LHCN-M2 (cell line): ENCODE measurements around the gene MAEA. TPM values are rescaled to one million over a fixed set of nuclear protein-coding genes. Genes with fewer than 3 reads are reported as not detected.
"Not testable (repeated sequence)": the region's sequence is repeated elsewhere in the genome, so short reads cannot be mapped to it uniquely, and the experiment has no call there.

Experiments
- DNase-seq: peaks from one replicate; pipeline ENCODE4 v3.0.0-alpha.2; 2012; ENCODE audit warnings: low read depth
- total RNA-seq: library from RNA; depleted of rRNA; stranded (reverse); fragments of >200 nt; gene quantifications from 2 replicates; pipeline ENCODE4 v1.2.3, GENCODE V29; 2014

Gene MAEA
- total RNA-seq, 1 experiment from 2014 or later = 94.1 TPM

DNA sequence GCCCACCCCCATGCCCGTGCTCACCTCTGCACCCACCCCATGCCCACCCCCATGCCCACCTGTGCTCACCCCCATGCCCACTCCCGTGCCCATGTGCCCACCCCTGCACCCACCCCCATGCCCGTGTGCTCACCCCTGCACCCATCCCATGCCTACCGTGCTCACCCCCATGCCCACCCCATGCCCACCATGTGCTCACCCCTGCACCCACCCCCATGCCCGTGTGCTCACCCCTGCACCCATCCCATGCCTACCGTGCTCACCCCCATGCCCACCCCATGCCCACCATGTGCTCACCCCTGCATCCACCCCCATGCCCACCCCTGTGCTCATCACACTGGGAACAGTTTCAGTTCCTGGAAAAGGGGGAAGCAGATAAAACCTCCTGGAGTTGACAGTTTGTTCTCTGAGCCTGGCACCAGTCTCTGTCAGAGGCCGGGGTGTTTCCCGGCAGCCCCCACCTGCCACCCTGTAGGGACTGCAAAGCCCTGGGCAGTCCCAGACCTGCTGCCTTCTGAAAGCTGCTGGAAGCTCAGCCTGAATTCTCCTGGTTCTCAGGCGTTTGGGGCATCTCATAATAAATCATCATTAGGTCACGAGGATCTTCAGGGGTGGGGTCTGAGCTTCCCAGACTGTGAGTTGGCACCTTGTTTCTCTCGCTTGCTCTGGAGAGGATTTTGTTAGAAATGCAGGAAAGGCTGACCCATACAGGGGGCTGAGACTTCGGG, 44.3 kb downstream of the MAEA start:
- not testable (repeated sequence) for DNase-seq

DNA sequence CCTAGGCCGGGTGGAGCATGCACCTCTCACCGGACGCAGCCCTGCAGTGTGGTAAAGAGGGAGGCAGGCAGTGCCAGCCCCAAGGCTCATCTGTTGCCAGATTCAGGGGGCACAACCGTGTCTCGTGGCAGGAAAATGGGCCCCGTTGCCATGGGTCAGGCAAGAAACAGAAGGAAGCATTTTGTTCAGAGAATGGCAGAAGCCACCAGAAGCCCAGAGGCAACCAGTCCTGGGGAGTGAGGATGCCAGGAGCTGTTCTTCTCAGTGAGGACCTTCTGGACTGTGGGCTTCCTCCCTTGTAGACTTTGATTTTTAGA, 44.8 kb downstream of the MAEA start:
- DNase-seq = no peak

DNA sequence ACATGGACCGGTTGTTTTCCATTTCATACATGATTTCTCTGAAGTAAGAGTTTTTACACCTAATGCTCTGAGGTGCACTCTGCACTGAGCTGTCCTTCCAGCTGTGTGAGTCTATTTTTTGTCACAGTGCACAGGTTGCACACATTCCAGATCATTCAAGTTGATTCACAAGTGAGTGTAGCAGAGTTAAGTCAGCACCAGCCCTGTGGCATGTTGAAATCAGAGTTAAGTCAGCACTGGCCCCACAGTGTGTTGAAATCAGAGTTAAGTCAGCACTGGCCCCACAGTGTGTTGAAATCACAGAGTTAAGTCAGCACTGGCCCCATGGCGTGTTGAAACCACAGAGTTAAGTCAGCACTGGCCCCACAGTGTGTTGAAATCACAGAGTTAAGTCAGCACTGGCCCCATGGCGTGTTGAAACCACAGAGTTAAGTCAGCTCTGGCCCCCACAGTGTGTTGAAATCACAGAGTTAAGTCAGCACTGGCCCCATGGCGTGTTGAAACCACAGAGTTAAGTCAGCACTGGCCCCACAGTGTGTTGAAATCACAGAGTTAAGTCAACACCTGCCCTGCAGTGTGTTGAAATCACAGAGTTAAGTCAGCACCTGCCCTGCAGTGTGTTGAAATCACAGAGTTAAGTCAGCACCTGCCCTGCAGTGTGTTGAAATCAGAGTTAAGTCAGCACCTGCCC, 45.6 kb downstream of the MAEA start:
- DNase-seq = not testable (repeated sequence)

DNA sequence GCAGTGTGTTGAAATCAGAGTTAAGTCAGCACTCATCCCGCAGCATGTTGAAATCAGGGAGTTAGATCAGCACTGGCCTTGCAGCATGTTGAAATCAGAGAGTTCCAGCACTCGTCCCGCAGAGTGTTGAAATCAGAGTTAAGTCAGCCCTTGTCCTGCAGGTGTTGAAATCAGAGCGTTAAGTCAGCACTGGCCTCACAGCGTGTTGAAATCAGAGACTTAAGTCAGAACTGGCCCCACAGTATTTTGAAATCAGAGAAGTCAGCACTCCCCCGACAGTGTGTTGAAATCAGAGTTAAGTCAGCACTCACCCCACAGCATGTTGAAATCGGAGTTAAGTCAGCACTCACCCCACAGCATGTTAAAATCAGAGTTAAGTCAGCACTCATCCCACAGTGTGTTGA, 46.4 kb downstream of the MAEA start:
- peak; percentile 19 for DNase-seq

DNA sequence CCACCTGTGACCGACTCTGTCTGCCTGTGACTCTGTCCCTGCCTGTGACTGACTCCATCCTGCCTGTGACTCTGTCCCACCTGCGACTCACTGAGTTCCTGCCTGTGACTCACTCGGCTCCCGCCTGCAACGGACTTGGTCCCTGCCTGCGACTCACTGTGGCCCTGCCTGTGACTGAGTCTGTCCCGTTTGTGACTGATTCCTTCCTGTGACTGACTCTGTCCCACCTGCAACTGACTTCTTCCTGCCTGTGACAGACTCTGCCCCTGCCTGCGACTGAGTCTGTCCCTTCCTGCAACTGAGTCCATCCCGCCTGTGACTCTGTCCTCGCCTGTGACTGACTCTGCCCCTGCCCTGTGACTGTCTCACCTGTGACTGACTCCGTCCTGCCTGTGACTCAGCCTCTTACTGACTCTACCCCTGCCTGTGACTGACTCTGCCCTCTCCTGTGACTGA, 47.7 kb downstream of the MAEA start:
- DNase-seq = no peak

DNA sequence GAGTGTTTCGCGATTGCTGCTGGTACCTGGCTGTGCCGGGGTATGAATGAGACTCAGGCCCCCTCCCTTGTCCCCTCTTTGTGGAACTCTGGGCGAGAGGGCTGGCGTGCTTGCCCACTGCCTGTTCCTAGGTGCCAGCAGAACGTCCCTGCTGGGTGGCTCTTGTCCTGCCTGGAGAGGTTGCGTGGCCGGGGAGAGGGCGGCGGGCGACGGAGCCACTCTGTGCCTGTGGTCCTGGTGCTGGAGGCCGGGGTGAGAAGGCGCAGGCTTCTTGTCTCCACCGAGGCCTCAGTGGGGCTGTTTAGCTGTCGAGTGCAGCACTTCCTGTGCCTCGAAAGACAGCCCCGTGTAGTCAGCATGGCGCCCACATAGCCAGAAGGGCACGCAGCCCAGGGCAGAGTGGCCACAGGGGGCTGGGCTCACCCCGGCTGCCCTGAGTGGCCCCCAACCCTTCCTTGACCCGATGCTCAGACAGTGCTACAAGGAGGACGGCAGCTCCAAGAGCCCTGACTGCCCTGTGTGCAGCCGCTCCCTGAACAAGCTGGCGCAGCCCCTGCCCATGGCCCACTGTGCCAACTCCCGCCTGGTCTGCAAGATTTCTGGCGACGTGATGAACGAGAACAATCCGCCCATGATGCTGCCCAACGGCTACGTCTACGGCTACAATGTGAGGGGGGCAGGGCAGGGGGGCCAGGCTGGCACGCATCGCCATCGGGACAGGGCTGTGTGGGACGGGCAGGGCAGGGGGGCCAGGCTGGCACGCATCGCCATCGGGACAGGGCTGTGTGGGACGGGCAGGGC, 48.5 kb downstream of the MAEA start:
- no peak for DNase-seq

DNA sequence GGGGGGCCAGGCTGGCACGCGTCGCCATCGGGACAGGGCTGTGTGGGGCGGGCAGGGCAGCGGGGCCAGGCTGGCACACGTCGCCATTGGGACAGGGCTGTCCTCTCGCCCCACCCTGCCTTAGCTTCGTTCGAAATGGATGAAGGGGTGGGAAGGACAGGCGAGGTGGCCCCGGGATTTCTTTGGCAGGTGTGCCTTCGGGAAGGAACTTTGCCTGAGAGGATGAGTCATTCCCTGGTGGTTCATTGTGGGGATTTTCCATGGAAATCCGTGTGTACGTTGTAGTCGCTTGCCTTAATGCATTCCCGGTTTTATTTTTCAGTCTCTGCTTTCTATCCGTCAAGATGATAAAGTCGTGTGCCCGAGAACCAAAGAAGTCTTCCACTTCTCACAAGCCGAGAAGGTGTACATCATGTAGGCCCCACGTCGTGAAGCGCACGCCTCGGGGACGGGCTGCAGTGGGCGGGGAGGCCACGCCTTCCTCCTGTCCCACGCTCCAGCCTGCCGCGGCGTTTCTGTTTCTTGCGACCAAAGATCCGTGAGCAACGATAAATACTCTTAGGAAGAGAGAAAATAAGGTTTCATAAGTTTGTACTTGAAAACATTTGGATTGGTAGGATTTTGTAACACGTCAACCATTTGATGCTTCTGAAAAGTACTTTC, 49.2 kb downstream of the MAEA start:
- no peak for DNase-seq

DNA sequence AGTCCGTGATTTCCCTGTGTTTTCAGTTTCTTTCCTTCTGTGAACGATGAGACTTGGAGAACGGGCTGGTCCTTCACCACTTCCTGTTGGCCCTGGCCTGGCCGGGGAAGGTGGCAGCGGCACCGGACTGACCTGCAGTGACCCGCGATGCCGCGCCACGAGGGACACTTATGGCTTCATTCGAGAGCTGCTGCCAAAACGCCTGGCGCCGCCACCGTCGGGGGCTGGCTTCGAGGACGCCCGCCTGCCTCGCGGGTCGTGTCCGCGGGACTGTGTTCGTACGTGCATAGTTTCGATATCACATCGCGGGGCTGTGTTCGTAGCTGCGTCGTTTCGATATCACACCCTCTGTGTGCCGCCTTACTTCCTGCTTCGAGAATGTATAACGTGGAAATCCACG, 49.8 kb downstream of the MAEA start:
- no peak for DNase-seq

DNA sequence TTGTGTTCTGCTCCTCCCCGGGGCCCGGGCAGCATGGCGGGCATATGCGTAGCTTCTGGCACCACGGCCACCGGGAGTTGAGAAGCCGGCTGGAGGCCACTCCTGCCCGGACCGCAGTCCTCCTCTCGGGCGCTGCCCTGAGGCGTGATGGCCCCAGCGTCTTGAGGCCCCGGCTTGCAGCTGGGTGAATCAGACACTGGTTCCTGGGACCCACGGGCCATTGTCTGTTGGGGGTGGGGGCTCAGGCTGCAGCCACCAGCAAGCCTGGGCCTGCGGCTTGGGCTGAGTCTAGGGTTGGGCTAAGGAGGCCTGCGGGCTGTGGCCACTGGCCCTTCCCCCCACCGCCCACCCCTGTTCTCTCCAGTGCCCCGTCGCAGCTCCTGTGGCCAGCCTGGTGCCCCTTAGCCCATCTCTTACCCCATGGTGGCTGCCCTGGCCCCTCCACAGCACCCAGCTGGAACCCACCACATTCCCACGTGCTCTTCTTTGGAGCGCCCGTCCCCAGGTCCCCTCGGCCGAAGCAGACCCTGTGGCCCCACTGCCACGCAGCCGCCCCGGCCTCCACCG, 50.6 kb downstream of the MAEA start:
- DNase-seq = no peak

DNA sequence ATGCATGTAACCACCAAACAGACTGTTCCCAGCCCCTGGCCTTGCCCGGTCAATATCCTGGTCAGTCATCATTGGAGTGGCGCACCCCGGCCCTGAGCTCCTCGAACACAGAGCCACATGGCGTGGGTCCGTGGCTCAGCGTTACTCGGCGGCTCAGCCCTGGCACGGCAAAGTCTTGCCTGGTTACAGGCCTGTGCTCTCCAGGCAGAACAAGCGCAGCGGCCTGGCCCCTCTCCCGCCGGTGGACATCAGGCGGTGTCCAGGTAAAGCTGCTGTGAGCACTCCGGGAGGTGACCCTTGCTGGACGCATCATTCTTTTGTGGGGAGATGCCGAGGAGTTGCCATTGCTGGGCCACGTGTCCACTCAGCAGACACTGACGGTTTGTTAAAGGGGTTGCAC, 51.2 kb downstream of the MAEA start:
- no peak for DNase-seq

DNA sequence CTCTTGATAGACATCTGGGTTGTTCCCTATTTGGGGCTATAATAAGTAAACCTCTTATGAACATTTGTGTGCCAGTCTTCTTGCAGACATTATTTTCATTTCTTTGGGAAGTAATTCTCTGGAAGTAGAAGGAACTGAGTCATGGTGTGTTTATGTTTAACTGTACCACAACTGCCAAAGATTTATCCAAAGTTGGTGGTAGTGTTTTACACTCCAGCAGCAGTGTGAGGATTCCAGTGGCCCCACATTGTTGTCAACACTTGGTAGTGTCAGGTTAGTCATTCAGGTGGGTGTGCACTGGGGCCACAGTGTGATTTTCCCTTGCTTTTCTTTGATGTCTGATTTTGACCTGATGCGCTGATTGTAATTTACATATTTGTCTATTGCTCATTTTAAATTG, 52.3 kb downstream of the MAEA start:
- DNase-seq = peak; percentile 17

DNA sequence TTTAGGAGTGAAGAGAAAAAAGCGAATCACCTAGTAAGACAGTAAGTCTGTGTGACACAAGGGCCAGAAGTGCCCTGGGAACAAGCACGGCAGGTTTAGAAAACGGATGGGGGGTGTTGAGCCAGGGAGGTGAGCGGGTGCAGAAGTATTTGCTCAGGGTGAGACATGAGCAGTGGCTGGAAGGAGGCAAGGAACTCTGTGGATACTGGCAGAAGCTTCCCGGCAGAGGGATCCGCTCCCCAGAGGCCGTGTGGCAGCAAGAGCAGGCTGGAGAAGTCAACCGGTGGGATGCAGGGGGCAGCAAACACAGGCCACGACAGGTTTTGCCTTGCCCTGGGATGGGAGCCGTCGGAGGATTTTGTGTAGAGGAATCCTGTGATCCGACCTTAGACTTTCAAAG, 55.0 kb downstream of the MAEA start:
- DNase-seq = no peak

DNA sequence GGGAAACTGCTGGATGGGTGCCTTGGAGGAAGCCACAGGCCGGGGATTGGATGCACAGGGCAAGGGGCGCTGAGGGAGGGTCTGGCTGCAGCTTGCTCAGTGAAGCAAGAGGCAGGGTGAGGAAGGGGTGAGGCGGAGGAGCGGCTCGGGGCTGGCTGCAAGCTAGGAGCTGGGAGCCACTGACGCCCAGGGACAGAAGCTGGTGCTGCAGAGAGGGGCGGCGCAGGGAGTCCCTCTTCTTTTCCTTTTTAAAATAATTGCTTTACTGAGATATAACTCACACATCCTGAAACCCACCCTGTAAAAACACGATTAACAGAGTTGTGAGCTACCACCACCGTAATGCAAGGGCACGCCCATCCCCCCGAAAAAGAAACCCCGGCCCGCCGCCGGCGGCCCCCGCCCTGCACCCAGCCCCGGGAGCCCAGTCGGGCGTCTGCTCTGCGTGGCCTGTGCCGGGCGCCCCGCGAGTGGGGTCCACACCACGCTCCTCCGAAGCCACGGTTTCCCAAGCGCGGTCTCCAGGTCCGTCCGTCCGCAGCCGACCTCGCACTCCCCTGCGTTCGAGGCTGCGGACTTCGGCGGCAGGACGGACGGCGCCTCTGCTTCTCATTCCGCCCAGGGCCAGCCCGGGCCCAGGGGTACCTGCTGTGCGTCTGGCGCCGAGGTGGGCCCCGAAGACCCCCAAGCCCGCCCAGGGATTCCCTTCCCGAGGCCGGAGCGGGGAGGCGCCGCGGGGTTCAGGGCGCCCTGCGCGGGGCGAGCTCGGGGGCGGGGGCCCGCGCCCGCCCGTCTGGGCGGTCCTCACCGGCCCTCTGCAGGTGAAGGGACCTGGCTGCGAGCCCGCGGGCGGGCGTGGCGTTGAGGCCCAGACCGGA, 56.5 kb downstream of the MAEA start:
- peak; percentile 32 for DNase-seq

DNA sequence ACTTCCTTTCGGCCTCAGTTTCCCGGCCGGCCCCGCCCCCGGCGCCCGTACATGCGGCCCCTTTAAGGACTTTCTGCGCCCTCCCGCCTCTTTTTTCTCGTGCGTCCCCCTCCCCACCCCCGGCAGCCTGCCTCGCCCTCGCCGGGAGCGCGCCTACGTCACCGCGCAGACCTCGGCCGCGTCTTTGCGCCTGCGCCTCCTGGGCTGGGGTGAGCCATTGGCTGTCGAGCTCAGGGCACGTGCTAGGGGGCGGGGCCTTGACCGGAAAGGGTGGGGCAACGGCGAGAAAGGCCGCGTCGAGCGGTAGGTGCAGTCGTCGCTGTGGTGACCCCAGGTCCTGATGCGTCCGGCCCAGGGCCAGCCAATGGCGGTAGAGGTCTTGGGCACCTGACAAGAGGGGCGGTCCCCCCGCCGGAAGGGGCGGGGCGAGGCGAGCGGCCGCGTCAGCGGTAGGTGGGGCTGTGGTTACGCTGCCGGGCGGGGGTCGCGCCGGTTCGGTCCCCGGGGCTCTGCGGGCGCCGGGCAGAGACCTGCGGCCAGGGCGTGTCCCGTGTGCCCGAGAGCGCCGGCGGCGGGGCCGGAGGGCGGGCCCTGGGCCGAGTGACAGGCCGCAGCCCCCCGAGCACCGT, 57.2 kb downstream of the MAEA start, which contains the start of gene UVSSA:
Gene UVSSA (plus strand): TSS at position 428 of the 629 bp plus-strand sequence. CDS start 884 bp downstream, outside the sequence.
- DNase-seq = peak; percentile 99

DNA sequence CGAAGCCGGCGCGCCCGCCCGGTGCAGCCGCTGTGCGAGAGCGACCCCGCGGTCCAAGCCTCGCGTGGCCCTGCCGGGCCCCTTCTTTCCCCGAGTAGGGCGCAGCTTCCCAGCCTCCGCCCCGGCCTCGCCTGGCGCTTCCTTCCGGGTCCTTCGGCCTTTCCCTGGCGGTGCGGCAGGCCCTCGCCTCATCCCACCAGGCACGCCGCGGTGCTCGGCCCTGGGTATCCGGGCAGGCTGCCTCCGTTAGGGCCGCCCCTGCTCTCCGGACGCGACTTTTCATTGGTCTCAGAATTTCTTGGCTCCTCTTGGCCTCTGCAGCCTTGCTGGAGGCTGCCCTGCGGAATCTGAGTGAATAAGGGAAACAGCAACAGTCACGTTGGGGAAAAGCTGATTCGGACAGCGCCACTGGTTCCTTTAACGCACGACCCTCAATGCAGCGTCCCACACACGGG, 57.7 kb downstream of the MAEA start:
- DNase-seq = peak; percentile 79

DNA sequence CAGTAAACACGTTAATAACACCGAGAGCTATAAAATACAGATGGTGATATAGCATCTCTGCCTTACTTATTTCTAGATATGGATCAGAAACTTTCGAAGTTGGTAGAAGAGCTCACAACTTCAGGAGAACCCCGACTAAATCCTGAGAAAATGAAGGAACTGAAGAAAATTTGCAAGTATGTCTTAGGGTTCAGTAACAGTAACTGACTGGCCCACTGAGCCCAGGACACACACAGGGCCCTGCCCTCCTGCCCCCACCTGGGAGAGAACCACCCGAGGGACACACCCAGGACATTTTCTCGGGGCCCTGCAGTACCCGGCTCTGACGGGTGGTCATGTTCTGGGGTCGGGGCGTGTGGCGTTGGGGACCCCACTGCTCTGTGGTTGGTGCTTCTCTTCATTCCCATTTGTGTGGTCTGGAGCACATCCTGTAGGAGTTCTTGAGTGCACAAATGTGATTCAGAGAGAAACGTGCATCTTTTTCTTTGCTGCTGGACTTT, 58.4 kb downstream of the MAEA start:
- DNase-seq = no peak

DNA sequence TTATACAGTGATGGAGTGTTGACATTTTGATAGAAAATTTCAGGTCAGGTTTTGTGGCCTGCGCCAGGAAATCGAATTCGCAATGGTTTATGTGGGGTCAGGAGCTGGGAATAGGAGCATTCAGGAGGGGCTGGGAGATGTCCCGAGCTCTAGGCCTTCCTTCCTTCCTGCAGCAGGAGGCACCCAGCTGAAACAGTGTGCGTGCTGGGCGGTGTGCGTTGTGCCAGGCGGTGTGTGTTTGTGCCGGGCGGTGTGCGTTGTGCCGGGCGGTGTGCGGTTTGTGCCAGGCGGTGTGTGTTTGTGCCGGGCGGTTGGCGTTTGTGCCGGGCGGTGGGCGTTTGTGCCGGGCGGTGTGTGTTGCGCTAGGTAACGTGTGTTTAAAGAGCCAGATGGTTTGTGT, 59.1 kb downstream of the MAEA start:
- DNase-seq = no peak

DNA sequence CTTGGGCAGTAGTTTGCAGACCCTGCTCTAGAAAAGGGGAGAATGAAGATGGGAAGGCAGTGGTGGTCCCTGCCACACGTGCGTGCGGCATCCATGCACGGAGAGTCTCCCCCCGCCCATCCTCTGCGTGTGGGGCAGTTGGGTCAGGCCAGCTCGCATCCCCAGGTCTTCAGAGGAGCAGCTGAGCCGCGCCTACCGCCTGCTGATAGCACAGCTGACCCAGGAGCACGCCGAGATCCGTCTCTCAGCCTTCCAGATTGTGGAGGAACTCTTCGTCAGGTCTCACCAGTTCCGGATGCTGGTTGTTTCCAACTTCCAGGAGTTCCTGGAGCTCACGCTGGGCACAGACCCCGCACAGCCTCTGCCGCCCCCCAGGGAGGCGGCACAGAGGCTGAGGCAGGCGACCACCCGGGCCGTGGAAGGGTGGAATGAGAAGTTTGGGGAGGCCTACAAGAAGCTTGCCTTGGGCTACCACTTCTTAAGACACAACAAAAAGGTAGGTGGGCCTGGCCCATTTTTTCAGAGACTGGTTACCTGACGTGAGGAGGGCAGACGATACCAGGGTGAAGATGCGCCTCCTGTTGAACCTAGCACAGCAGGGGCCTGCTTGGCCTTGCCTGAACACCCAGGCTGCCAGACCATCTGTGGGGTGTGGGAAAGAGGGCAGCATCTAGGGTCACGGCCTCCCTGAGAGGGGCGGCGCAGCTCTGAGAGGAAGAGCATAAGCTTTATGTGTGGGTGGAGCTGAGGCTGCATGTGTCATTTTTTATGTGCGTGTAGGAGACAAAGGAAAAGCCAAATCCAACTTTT, 59.9 kb downstream of the MAEA start:
- DNase-seq = no peak

DNA sequence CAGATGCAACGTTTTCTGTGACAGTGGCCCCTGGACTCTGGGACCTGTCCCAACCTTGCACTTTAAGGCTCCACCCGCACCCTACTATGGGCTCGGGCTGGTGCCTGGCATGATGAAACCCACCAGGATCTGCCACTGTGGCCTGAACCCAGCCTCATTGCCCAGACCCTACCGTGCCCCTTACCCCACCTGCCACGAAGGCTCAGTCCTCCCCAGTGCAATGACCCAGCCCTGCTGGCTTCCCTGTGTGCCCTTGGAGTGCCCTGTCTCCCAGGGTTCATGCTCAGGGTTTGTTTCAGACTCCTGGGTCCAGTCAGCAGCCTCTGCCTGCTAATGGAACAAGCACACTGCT, 60.5 kb downstream of the MAEA start:
- DNase-seq = no peak
